Islet precursor cell (in vitro differentiated cells): Measurements from ENCODE around the gene SDHAF1.
A peak's percentile ranks its signal among the peaks of the same experiment; 100 is the strongest.
"Not testable (repeated sequence)": the region's sequence is repeated elsewhere in the genome, so short reads cannot be mapped to it uniquely, and the experiment has no call there.

Experiments used
- DNase-seq: peaks from one replicate; pipeline ENCODE4 v3.0.0-alpha.2; 2018

Gene SDHAF1

DNA sequence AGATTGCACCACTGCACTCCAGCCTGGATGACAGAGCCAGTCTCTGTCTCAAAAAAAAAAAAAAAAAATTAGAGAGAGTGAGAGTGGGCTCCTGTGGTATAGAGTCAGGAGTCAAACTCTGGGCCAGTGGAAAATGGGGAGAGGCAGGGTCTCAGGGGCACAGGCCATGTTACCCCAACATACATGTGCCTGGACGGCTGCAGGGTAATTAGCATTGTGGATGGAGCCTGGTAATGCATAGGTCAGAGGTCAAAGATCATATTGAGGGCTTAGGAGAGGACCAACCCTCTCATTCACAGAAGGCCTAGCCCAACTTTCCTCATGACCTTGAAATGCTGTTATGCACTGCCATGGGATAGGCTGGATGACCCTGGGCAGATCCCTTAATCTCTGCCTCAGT is 30.6 kb downstream of the SDHAF1 start:
- DNase-seq = no peak

DNA sequence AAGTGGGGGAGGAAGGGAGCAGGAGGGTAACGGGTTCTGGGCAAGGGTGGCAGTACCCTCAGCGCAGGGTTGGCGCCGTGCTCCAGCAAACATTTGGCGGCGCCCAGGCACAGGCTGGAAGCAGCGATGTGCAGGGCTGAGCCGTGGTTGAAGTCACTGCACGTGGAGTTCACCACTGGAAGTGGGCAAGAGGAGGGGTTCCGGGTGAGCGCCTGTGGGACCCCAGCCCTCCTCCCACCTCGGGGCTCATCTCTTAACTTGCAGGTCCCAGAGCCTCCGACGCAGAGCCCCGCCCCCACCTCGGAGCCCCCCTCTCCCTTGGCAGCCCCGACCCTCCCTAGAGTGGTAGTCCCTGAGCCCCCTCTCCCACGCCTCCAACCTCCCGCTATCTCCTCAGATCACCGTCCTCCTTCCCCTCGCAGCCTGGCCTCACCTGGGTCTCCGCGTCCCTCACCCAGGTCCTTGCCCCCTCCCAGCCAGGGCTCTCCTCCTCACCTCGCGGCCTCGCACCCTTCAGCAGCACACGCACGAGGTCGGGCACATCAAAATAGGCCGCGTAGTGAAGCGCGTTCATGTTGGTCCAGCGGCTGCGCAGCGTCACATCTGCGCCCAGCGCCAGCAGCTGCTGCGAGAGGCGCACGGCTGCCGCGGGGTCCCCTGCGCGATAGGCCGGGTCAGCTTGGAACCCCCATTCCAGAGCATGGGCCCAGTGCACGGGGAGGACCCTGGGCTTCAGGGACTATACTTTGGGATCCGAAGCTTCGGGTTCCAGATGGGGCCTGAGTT is 31.3 kb downstream of the SDHAF1 start:
- no peak for DNase-seq

GRCh38 chr19:36027696-36028095 is 32.7 kb downstream of the SDHAF1 start:
- DNase-seq = no peak

- DNase-seq = no peak
Observed at GRCh38 chr19:36028313-36029041, 33.5 kb downstream of the SDHAF1 start.

DNA sequence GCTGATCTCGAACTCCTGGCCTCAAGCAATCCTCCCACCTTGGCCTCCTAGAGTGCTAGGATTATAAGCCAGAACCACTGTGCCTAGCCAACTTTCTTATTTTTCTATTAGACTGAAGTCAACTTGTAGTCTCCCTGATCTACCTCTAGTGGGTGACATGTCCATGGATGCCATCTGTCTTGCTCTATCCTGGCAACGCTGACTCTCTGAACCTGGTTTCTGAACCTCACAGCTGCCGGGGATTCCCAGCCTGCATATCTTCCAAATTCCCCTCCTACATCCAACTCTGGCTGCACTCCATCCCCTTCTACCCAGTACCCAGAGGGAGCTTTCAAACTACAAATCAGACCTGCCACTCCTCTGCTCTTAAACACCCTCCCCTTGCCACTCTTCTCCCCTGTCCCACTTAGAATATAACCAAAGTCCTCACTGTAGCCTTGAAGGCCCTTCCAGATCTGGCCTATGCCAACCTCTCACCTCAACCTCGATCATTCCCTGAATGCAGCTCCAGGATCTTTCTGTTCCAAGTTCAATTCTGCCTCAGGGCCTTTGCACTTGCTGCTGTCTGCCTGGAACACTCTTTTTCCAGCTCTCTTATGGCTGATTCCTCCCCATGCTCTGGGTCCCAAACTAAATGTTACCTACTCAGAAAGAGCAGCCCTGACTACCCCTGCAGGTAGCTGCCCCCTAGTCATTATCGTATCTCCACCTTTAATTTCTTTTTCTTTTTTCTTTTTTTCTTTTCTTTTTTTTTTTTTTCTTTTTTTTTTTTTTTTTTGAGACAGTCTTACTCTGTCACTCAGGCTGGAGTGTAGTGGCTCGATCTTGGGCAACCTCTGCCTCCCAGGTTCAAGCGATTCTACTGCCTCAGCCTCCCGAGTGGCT is 35.5 kb downstream of the SDHAF1 start:
- DNase-seq = no peak

- DNase-seq = no peak
Observed at GRCh38 chr19:36031308-36031707, 36.3 kb downstream of the SDHAF1 start.

GRCh38 chr19:36032251-36033104 is 37.5 kb downstream of the SDHAF1 start, which contains the start of gene CLIP3:
Gene CLIP3 (minus strand): TSS chr19:36032873. CDS start chr19:36032357, 516 bp downstream.
- peak; percentile 87 for DNase-seq

- no peak for DNase-seq
Observed at GRCh38 chr19:36040495-36040894, 45.5 kb downstream of the SDHAF1 start.

- DNase-seq = not testable (repeated sequence)
Observed at GRCh38 chr19:36041092-36041491, 46.1 kb downstream of the SDHAF1 start.

DNA sequence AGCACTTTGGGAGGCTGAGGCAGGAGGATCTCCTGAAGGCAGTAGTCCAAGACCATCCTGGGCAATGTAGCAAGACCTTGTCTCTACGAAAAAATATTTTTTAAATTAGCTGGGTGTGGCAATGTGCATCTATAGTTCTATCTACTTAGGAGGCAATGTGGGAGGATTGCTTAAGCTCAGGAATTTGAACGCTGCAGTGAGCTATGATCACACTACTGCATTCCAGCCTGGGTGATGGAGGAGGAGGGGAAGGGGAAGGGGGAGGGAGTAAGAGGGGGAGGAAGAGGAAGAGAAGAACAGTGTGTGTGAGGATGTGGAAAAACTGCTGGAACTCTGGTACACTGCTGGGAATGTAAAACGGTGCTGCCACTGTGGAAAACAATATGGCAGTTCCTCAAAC is 46.8 kb downstream of the SDHAF1 start:
- DNase-seq = peak; percentile 76

DNA sequence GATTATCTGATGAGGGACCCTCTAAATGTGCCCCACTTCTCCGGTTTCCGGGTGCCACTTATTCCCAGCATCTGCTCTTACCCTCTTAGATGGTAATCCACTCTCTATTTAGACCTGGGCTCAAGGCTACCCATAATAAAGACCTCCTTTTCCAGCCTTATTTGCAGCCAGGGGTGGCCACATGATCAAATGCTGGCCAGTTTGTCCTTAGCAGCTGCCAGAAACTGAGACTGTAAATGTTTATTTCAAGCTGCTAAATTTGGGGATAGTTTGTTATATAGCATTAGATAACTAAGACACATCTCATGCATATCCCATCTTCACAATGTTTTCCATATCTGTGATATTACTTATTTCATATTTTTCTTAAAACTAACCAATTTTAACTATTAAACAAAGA is 49.0 kb downstream of the SDHAF1 start:
- no peak for DNase-seq
